Keratinocyte (primary cell): ENCODE data around the gene PRSS12. TPM values are rescaled to one million over a fixed set of nuclear protein-coding genes. Genes with fewer than 3 reads are reported as not detected.

Source experiments
- DNase-seq: peaks from one replicate; pipeline ENCODE4 v3.0.0-alpha.2; 2011; ENCODE audit warnings: low read depth, missing footprints, low spot score
- FAIRE-seq: peaks from 2 replicates; lab custom pipeline; 2011; peaks lifted over from hg19 to GRCh38; lab: Jason Lieb, UNC
- H2AFZ ChIP-seq: 2 replicates; pipeline ENCODE4 v1.6.0; 2012; ENCODE audit warnings: low read length, control low read depth, inconsistent platforms; ENCODE audit not compliant: control insufficient read depth
- H3K27ac ChIP-seq: 2 replicates; pipeline ENCODE4 v1.5.1; 2011; ENCODE audit warnings: low read length; ENCODE audit not compliant: control insufficient read depth, insufficient read depth
- H3K27me3 ChIP-seq: 3 replicates; pipeline ENCODE4 v1.6.0; 2011; ENCODE audit warnings: low read length; ENCODE audit not compliant: control insufficient read depth, insufficient read depth; ENCODE audit errors: extremely low read depth
- H3K36me3 ChIP-seq, 2 experiments: 2 replicates in 1 of 2; 3 replicates in 1 of 2; pipeline ENCODE4 v1.5.1; 2011; ENCODE audit warnings: low read length in 2 of 2, mild to moderate bottlenecking in 1 of 2; ENCODE audit not compliant: control insufficient read depth in 2 of 2, insufficient read depth in 2 of 2; ENCODE audit errors: extremely low read depth in 1 of 2
- H3K4me1 ChIP-seq: 3 replicates; pipeline ENCODE4 v1.5.1; 2011; ENCODE audit warnings: low read length; ENCODE audit not compliant: control insufficient read depth, insufficient read depth; ENCODE audit errors: extremely low read depth
- H3K4me2 ChIP-seq: 3 replicates; pipeline ENCODE4 v1.6.0; 2011; ENCODE audit warnings: low read depth, low read length; ENCODE audit not compliant: control insufficient read depth, insufficient read depth; ENCODE audit errors: extremely low read depth
- H3K4me3 ChIP-seq, 3 experiments: fragments of 200-600 bp in 1 of 3; sonication (generic) in 1 of 3; 2 replicates in 2 of 3; 3 replicates in 1 of 3; pipeline ENCODE4 v1.5.1; 2011 to 2016; ENCODE audit warnings: low read length in 3 of 3, mild to moderate bottlenecking in 3 of 3, control low read depth in 2 of 3, inconsistent platforms in 1 of 3, low read depth in 1 of 3, mixed read lengths in 1 of 3, mixed run types in 1 of 3, moderate library complexity in 1 of 3; ENCODE audit not compliant: control insufficient read depth in 2 of 3, insufficient read depth in 2 of 3; ENCODE audit errors: extremely low read depth in 1 of 3
- H3K79me2 ChIP-seq: 2 replicates; pipeline ENCODE4 v1.6.0; 2012; ENCODE audit warnings: low read length; ENCODE audit not compliant: control insufficient read depth, insufficient read depth
- H3K9ac ChIP-seq: 3 replicates; pipeline ENCODE4 v1.6.0; 2011; ENCODE audit warnings: low read length; ENCODE audit not compliant: control insufficient read depth, insufficient read depth; ENCODE audit errors: extremely low read depth
- H3K9me1 ChIP-seq: 3 replicates; pipeline ENCODE4 v1.6.0; 2011; ENCODE audit warnings: low read length; ENCODE audit not compliant: control insufficient read depth, insufficient read depth; ENCODE audit errors: extremely low read depth
- H3K9me3 ChIP-seq: 2 replicates; pipeline ENCODE4 v1.5.1; 2012; ENCODE audit warnings: low read depth, low read length; ENCODE audit not compliant: control insufficient read depth
- H4K20me1 ChIP-seq: 3 replicates; pipeline ENCODE4 v1.6.0; 2011; ENCODE audit warnings: low read length; ENCODE audit not compliant: control insufficient read depth, insufficient read depth; ENCODE audit errors: extremely low read depth
- CTCF ChIP-seq, 3 experiments: IDR thresholded peaks in 1 of 3; conservative IDR thresholded peaks in 1 of 3; optimal IDR thresholded peaks in 1 of 3; 2 replicates in 2 of 3; 3 replicates in 1 of 3; pipeline versions ENCODE3 to v1.5.1; 2011; ENCODE audit warnings: low read length in 3 of 3, mild to moderate bottlenecking in 3 of 3, moderate library complexity in 2 of 3, control low read depth in 1 of 3, inconsistent platforms in 1 of 3; ENCODE audit not compliant: insufficient read depth in 2 of 3; ENCODE audit errors: extremely low read depth in 1 of 3
- EZH2 ChIP-seq: IDR thresholded peaks from one replicate; pipeline ENCODE4 v1.6.1; 2012; ENCODE audit warnings: inconsistent platforms, mild to moderate bottlenecking, low read length, moderate library complexity
- dilution Hi-C: fragments of 300-500 bp; cut with MboI; formaldehyde crosslinking; loops from one replicate; pipeline ENCODE4 v1.7.0; 2020; ENCODE audit warnings: low sequenced_read_pairs; ENCODE audit not compliant: extremely low pct_ligation_motif_present
- polyA plus RNA-seq, 5 experiments: library from polyadenylated mRNA; depleted of rRNA in 3 of 5; stranded (reverse) in 3 of 5; stranded (forward) in 1 of 5; unstranded in 1 of 5; fragments of >200 nt; gene quantifications; 1 replicate in 1 of 5; 2 replicates in 3 of 5; 3 replicates in 1 of 5; pipeline versions ENCODE4 v1.2.1 to v1.2.3, GENCODE V29; 2011 to 2012; ENCODE audit warnings: missing spikeins in 2 of 5, low read depth in 1 of 5, low replicate concordance in 1 of 5

PRSS12 gene
- polyA plus RNA-seq, 1 donor (not counting 4 experiments of a cell fraction or from before 2014, with no cell fraction given), result 16.6 TPM

DNA sequence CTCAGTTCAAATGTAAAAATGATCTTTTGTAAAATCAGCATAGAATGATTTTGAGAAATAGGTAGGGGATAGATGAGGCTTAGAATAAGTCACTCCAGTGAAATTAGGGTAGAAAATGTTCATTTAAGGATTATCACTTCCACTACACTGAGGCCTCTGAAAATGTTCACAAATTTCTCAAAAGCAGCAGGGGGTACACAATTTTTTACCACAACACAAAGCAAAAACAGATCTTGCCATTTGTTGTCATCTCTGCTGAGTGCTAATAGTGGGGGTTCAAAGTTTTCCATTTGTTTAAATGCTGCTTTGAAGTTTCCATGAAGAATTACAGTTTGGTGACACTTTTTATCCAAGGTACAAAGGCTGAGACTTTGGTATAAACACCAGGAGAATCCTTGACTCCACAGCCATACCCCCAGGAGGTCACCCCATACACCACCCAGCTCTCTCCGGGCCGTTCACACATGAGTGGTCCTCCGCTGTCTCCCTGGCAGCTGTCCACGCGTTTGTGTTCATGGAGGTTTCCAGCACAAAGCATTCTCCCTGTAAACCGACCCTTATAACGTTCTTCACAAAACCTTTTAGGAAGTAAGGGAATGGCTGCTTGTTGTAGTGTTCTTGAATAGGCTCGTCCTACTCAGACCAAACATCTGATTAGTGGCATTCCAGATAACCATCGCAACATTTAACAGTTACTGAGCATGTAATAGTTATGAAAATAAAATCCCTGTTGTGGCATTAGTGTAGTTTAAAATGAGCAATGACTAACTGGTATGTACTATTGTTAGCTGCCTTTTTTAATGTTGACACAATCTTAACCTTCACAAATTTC lies 71.0 kb downstream of the PRSS12 start:
- H3K4me3 ChIP-seq, result no peak overlapping the region
- no peak overlapping the region for H3K4me2 ChIP-seq
- H3K27ac ChIP-seq, result peak overlapping the region; percentile 13
- no peak for DNase-seq
- peaks cover 37% of the 10 kb centered on the region for H3K4me1 ChIP-seq
- H2AFZ ChIP-seq, result no peak overlapping the region
- H3K9me1 ChIP-seq, result no peaks in the 10 kb centered on the region
- FAIRE-seq, result no peak
- H3K27me3 ChIP-seq, result no peaks in the 10 kb centered on the region
- TF ChIP-seq CTCF (optimal IDR thresholded peaks at IDR 0.05 in 1 of 3, IDR thresholded peaks at IDR 0.05 in 1 of 3, conservative IDR thresholded peaks at IDR 0.05 in 1 of 3; ENCODE audit: extremely low read depth in 1 of 3, insufficient read depth in 2 of 3, low read length in 3 of 3) (no peak), EZH2 (no peak)
- peaks cover 2 to 19% of the 10 kb centered on the region in 2 experiments for H3K36me3 ChIP-seq
- H3K9me3 ChIP-seq, result no peaks in the 10 kb centered on the region
- no peaks in the 10 kb centered on the region for H4K20me1 ChIP-seq
- no peak overlapping the region for H3K9ac ChIP-seq
- H3K79me2 ChIP-seq, result peaks cover 15% of the 10 kb centered on the region
- dilution Hi-C loops, result no loop called here

GRCh38 chr4:118280501-118281218 lies 72.1 kb downstream of the PRSS12 start:
- dilution Hi-C loops, result no loop called here
- no peaks in the 10 kb centered on the region for H3K9me1 ChIP-seq
- TF ChIP-seq EZH2, result no peak
- TF ChIP-seq CTCF (optimal IDR thresholded peaks at IDR 0.05 in 1 of 3, IDR thresholded peaks at IDR 0.05 in 1 of 3, conservative IDR thresholded peaks at IDR 0.05 in 1 of 3; ENCODE audit: extremely low read depth in 1 of 3, insufficient read depth in 2 of 3, low read length in 3 of 3), result peak; percentile 45 to 73 (median 71)
- H2AFZ ChIP-seq, result no peak overlapping the region
- peak overlapping the region; percentile 97 for H3K27ac ChIP-seq
- H4K20me1 ChIP-seq, result no peaks in the 10 kb centered on the region
- no peaks in the 10 kb centered on the region for H3K9me3 ChIP-seq
- H3K4me3 ChIP-seq, result peak overlapping the region; percentile 84 to 98 (median 94)
- H3K27me3 ChIP-seq, result no peaks in the 10 kb centered on the region
- DNase-seq (no peak), FAIRE-seq (peak; percentile 72)
- peaks cover 15% of the 10 kb centered on the region for H3K79me2 ChIP-seq
- peaks cover 26% of the 10 kb centered on the region for H3K4me1 ChIP-seq
- H3K4me2 ChIP-seq, result peak overlapping the region; percentile 89
- H3K9ac ChIP-seq, result peak overlapping the region; percentile 99
- H3K36me3 ChIP-seq, result peaks cover 2 to 19% of the 10 kb centered on the region in 2 experiments
